Measurements from ENCODE around the gene ARPC2.
"Not testable (repeated sequence)": the region's sequence is repeated elsewhere in the genome, so short reads cannot be mapped to it uniquely, and the experiment has no call there.

Gene ARPC2

GRCh38 chr2:218216674-218217359 is at the start of gene ARPC2:
Gene ARPC2 (plus strand): TSS chr2:218217189. CDS start chr2:218217471, 282 bp downstream.
- FAIRE-seq = no peak

- no peak for FAIRE-seq
Observed at GRCh38 chr2:218168016-218168415, 49.0 kb upstream of the ARPC2 start.

GRCh38 chr2:218168635-218169462 is 48.1 kb upstream of the ARPC2 start:
- no peak for FAIRE-seq

- no peak for FAIRE-seq
Observed at GRCh38 chr2:218169757-218170546, 47.0 kb upstream of the ARPC2 start.

GRCh38 chr2:218171744-218172143 is 45.2 kb upstream of the ARPC2 start:
- FAIRE-seq = not testable (repeated sequence)

GRCh38 chr2:218172845-218173244 is 44.1 kb upstream of the ARPC2 start:
- FAIRE-seq = no peak

GRCh38 chr2:218179782-218180181 is 37.2 kb upstream of the ARPC2 start:
- no peak for FAIRE-seq

GRCh38 chr2:218180467-218181114 is 36.4 kb upstream of the ARPC2 start:
- FAIRE-seq = no peak

- FAIRE-seq = no peak
Observed at GRCh38 chr2:218184331-218184730, 32.7 kb upstream of the ARPC2 start.

GRCh38 chr2:218186355-218186766 is 30.6 kb upstream of the ARPC2 start:
- no peak for FAIRE-seq

- no peak for FAIRE-seq
Observed at GRCh38 chr2:218186876-218187275, 30.1 kb upstream of the ARPC2 start.

- no peak for FAIRE-seq
Observed at GRCh38 chr2:218187296-218188015, 29.5 kb upstream of the ARPC2 start.

- no peak for FAIRE-seq
Observed at GRCh38 chr2:218188528-218188927, 28.5 kb upstream of the ARPC2 start.

- no peak for FAIRE-seq
Observed at GRCh38 chr2:218192902-218193430, 24.0 kb upstream of the ARPC2 start.

GRCh38 chr2:218193701-218194100 is 23.3 kb upstream of the ARPC2 start:
- no peak for FAIRE-seq

GRCh38 chr2:218194880-218195279 is 22.1 kb upstream of the ARPC2 start:
- FAIRE-seq = no peak

GRCh38 chr2:218196974-218197373 is 20.0 kb upstream of the ARPC2 start:
- FAIRE-seq = no peak

GRCh38 chr2:218202266-218202665 is 14.7 kb upstream of the ARPC2 start:
- FAIRE-seq = no peak

- no peak for FAIRE-seq
Observed at GRCh38 chr2:218209078-218209477, 7.9 kb upstream of the ARPC2 start.

- FAIRE-seq = no peak
Observed at GRCh38 chr2:218214116-218214515, 2.9 kb upstream of the ARPC2 start.

GRCh38 chr2:218216336-218216673 is 684 bp upstream of the ARPC2 start:
- FAIRE-seq = no peak
